Stimulated activated CD8-positive, alpha-beta memory T cell treated with anti-CD3 and anti-CD28 coated beads, Interleukin-7, amount 100 ng/mL, for 4 hours (primary cell): Measurements from ENCODE around the gene RAB33B.
"Not testable (repeated sequence)": the region's sequence is repeated elsewhere in the genome, so short reads cannot be mapped to it uniquely, and the experiment has no call there.

Experiments used
- DNase-seq, 2 donors: peaks; one replicate each; pipeline ENCODE4 v3.0.0-alpha.2; 2020; ENCODE audit warnings: low read depth in 2 of 2

Gene RAB33B

DNA sequence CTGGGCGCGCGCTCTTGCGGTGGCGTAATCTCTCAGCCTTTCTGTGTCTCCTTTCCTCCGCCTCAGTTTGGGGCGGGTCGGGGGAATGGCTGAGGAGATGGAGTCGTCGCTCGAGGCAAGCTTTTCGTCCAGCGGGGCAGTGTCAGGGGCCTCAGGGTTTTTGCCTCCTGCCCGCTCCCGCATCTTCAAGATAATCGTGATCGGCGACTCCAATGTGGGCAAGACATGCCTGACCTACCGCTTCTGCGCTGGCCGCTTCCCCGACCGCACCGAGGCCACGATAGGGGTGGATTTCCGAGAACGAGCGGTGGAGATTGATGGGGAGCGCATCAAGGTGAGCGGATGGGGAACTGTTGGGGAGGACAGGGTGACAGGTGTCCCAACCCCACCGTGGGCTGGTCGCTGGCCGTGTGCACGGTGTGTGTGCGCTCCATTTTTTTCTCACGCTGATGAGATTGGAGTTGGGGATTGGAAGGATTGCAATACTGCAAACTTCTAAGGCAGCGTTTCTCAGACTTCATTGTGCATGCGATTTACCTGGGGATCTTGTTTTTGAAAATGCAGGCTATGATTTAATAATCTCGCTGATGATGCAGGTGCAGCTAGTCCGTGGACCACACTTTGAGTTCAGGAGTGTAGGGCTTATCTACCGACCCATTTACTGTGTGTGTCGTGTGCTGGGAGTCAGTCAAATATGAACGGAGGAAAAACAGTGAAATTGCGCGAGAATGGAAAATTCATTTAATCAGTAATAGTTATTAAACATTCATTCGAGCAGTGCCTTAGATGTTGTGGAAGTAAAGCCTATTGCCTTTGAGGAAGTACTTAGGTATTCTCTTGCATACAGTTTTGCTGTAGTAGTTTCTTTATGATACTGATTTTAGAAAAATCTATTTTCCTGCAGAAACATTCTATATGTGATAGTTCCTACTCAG lies at the start of gene RAB33B:
Gene RAB33B, plus strand, starts transcription at position 11 of the 935 bp plus-strand sequence. Its CDS starts 75 bp downstream, at position 86.
- DNase-seq, result no peak

GRCh38 chr4:139410312-139410711 lies 43.6 kb upstream of the RAB33B start:
- no peak for DNase-seq

DNA sequence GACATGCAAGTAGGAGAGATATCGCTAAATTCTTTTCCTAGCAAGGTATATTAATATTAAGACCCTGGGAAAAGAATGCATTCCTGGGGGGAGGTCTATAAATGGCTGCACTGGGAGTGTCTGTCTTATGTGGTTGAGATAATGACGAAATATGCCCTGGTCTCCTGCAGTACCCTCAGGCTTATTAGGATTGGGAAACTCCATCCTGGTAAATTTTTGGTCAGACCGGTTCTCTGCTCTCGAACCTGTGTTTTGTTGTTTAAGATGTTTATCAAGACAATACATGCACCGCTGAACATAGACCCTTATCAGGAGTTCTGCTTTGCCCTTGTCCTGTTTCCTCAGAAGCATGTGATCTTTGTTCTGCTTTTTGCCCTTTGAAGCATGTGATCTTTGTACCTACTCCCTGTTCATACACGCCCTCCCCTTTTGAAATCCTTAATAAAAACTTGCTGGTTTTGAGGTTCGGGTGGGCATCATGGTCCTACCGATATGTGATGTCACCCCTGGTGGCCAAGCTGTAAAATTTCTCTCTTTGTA lies 39.2 kb upstream of the RAB33B start:
- DNase-seq, result not testable (repeated sequence)

- DNase-seq, result no peak
Measured at GRCh38 chr4:139416073-139416673, 37.7 kb upstream of the RAB33B start.

- peak in 1 of 2 donors; percentile 1 for DNase-seq
Measured at GRCh38 chr4:139419388-139419914, 34.5 kb upstream of the RAB33B start.

GRCh38 chr4:139420652-139421051 lies 33.3 kb upstream of the RAB33B start:
- no peak for DNase-seq

- DNase-seq, result no peak
Measured at GRCh38 chr4:139436122-139436521, 17.8 kb upstream of the RAB33B start.

DNA sequence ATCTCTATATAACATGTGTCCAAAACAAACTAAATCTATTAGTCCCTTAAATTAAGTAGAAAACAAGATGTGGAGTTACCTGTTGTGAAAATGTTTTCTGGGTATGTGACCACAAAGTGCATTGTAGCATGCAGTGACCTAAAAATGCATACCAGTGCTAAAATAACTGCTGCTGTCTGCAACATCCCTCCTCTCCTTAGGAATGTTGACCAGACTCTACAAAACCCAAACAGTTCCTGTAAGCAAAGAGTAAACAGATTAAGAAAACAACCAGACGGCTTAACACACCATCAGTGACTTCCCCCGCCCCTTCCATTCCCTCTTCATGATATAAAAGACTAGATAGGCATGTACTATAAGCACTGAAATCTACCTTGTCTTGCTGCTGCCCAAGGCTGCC lies 15.8 kb upstream of the RAB33B start:
- DNase-seq, result no peak

- DNase-seq, result no peak
Measured at GRCh38 chr4:139441029-139441428, 12.9 kb upstream of the RAB33B start.

GRCh38 chr4:139443661-139444060 lies 10.3 kb upstream of the RAB33B start:
- no peak for DNase-seq

- DNase-seq, result not testable (repeated sequence)
Measured at GRCh38 chr4:139444881-139445280, 9.0 kb upstream of the RAB33B start.

DNA sequence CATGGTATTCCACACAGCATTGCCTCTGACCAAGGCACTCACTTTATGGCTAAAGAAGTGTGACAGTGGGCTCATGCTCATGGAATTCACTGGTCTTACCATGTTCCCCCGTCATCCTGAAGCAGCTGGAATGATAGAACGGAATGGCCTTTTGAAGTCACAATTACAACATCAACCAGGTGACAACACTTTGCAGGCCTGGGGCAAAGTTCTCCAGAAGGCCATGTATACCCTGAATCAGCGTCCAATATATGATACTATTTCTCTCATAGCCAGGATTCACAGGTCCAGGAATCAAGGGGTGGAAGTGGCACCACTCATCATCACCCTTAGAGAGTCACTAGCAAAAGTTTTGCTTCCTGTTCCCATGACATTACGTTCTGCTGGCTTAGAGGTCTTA lies 6.8 kb upstream of the RAB33B start:
- not testable (repeated sequence) for DNase-seq

GRCh38 chr4:139450586-139450985 lies 3.3 kb upstream of the RAB33B start:
- DNase-seq, result no peak

DNA sequence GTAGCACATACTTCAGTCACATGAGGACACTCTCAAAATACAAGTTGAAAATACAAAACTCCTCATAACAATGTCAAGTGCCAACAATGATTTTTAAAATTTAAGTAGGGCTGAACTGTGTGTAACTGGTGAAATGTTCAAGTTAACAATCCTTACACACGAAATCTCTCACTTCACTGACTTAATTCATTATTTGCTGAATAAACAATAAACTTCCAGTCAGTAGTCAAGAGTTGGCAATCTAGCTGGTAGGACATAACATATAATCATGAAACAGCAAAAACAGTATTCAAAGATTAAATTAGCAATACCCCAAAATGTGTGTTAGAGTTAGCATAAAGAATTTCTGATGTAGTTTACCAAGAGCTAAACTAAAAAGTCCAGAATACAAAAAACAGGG lies 1.9 kb upstream of the RAB33B start:
- no peak for DNase-seq

- DNase-seq, result peak in 1 of 2 donors; percentile 52
Measured at GRCh38 chr4:139453041-139453370, 915 bp upstream of the RAB33B start.

DNA sequence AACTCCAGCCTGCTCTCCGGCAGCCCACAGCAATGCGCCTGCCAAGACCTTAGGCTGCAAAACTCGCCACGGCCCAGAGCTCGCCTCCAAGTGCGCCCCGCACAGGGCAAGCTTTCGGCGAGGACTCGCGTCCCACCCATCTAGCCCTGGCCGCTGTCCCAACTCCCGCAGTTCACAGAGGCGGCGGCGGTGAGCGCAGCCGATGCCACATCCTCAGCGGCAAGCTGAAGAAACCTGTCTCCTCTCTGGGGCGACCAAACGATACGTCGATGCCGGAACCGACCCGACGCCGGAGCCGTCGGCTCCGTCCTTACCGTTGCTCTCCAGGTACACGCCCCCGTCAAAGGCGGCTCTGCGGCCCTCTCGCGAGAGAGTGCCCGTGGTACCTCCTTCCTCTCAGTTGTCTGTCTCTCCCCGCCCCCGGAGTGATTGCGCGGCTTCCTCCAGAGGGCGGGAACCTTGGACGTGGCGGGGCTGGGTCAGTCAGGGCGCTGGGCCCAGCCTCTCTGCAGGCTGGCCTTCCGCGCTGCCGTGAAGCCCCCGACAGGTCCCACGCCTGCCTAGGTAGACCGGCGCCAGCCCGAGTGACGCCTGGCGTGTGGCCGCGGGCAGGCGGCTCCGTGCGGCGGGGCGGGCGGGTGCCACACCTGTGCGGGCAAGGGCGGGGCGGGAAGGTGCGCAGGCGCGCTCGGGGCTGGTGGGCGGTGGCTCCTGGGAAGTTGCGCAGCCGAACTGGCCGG lies 380 bp upstream of the RAB33B start:
- peak; percentile 94 to 96 for DNase-seq

- DNase-seq, result no peak
Measured at GRCh38 chr4:139455126-139455538, 1.2 kb downstream of the RAB33B start.

DNA sequence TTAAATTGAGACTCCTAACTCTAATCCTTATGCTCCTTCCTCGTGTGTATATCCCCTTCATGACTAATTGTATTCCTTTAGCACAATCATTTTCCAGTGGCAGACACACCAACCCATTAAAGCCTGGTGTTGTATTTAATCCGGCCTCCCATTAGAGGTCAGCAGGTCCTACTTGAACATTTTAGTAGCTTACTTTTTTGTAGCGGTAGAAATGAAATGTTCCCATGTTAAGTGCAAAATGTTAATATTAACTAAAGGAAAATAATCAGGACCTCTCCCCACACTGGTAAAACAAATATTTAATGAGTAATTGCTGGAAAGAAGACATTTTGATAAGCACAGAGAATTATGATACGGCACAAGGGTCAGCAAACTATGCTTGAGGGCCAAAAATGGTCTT lies 3.4 kb downstream of the RAB33B start:
- no peak for DNase-seq

- no peak for DNase-seq
Measured at GRCh38 chr4:139458543-139458942, 4.6 kb downstream of the RAB33B start.

- no peak for DNase-seq
Measured at GRCh38 chr4:139458999-139459398, 5.1 kb downstream of the RAB33B start.

- no peak for DNase-seq
Measured at GRCh38 chr4:139460565-139460964, 6.6 kb downstream of the RAB33B start.
